K562 (cell line): ENCODE data around the gene DTNBP1. TPM values are rescaled to one million over a fixed set of nuclear protein-coding genes. Genes with fewer than 3 reads are reported as not detected.

Source experiments
- ATAC-seq: fragments of 200-7000 bp; cut with Tn5 transposase; 3 replicates; pipeline ENCODE4 v1.9.1; 2020; ENCODE audit warnings: moderate library complexity
- BruUV-seq: library from RNA; stranded (reverse); fragments of 400-500 nt; replicated peaks from 2 replicates; lab custom pipeline; 2021; lab: Mats Ljungman, UMichigan
- CTCF ChIA-PET: fragments of 300-600 bp; formaldehyde crosslinking; extraction: SDS; loops from one replicate; lab custom pipeline; 2021; ENCODE audit warnings: low intra/inter-chr PET ratio; lab: Yijun Ruan, JAX
- POLR2A ChIA-PET: fragments of 300-600, 350-650 bp; sonication (Branson Sonifier 250); formaldehyde crosslinking; extraction: SDS; loops from one replicate; lab custom pipeline; 2021; ENCODE audit warnings: antibody characterized with exemption, inconsistent platforms; lab: Yijun Ruan, JAX
- DNase-seq, 4 experiments: peaks; one replicate each; pipeline versions ENCODE4 v3.0.0 to v3.0.0-alpha.2; 2011 to 2018; ENCODE audit warnings: low spot score in 3 of 4, mixed read lengths in 3 of 4; ENCODE audit errors: extremely low read depth in 1 of 4
- FAIRE-seq: peaks from 2 replicates; lab custom pipeline; 2011; peaks lifted over from hg19 to GRCh38; lab: Jason Lieb, UNC
- H2AFZ ChIP-seq: 2 replicates; pipeline ENCODE4 v1.6.0; 2011; ENCODE audit warnings: low read depth, low read length, control low read depth, inconsistent platforms
- H3K27ac ChIP-seq: fragments of 200-600 bp; 3 replicates; pipeline ENCODE4 v1.8.0; 2011; ENCODE audit warnings: low read depth, mild to moderate bottlenecking, control low read depth, inconsistent platforms, low read length, moderate library complexity, mixed read lengths; ENCODE audit errors: extremely low read depth
- H3K27me3 ChIP-seq, 2 experiments: fragments of 300-600 bp in 1 of 2; 2 replicates in 1 of 2; 3 replicates in 1 of 2; pipeline versions ENCODE4 v1.6.0 to v1.8.0; 2011; ENCODE audit warnings: inconsistent platforms in 2 of 2, low read length in 2 of 2, mild to moderate bottlenecking in 1 of 2, mixed read lengths in 1 of 2, moderate library complexity in 1 of 2; ENCODE audit not compliant: control insufficient read depth in 2 of 2, insufficient read depth in 2 of 2
- H3K36me3 ChIP-seq: fragments of 300-600 bp; 3 replicates; pipeline ENCODE4 v1.8.0; 2011; ENCODE audit warnings: mild to moderate bottlenecking, low read length, inconsistent platforms; ENCODE audit not compliant: control insufficient read depth, insufficient read depth
- H3K4me1 ChIP-seq, 2 experiments: fragments of 200-600 bp in 1 of 2; replicated peaks in 1 of 2; 2 replicates in 1 of 2; 3 replicates in 1 of 2; pipeline versions ENCODE4 v1.5.1 to v1.8.0; 2011; ENCODE audit warnings: inconsistent platforms in 2 of 2, low read length in 2 of 2, mild to moderate bottlenecking in 1 of 2, mixed read lengths in 1 of 2, moderate library complexity in 1 of 2; ENCODE audit not compliant: control insufficient read depth in 2 of 2, insufficient read depth in 2 of 2
- H3K4me2 ChIP-seq: 2 replicates; pipeline ENCODE4 v1.6.1; 2011; ENCODE audit warnings: low read length, control low read depth, inconsistent platforms, mixed read lengths; ENCODE audit not compliant: insufficient read depth
- H3K4me3 ChIP-seq: fragments of 200-600 bp; sonication (generic), shearing (Covaris generic); 2 replicates; pipeline ENCODE4 v1.5.1; 2016; ENCODE audit warnings: control low read depth, inconsistent platforms
- H3K79me2 ChIP-seq: fragments of 200-600 bp; 3 replicates; pipeline ENCODE4 v1.8.0; 2011; ENCODE audit warnings: low read length, inconsistent platforms; ENCODE audit not compliant: control insufficient read depth, insufficient read depth
- H3K9ac ChIP-seq, 2 experiments: 2 replicates each; pipeline versions ENCODE4 v1.6.0 to v1.6.1; 2011; ENCODE audit warnings: low read depth in 2 of 2, low read length in 2 of 2, control low read depth in 1 of 2, inconsistent platforms in 1 of 2, mild to moderate bottlenecking in 1 of 2, mixed read lengths in 1 of 2; ENCODE audit not compliant: insufficient read depth in 1 of 2
- H3K9me1 ChIP-seq: one replicate; pipeline ENCODE4 v1.6.0; 2011; ENCODE audit warnings: inconsistent platforms, mild to moderate bottlenecking, low read length, moderate library complexity; ENCODE audit not compliant: control insufficient read depth, insufficient read depth
- H3K9me3 ChIP-seq: replicated peaks from 2 replicates; pipeline ENCODE4 v1.5.1; 2011; ENCODE audit warnings: low read depth, low read length, inconsistent platforms; ENCODE audit not compliant: control insufficient read depth, insufficient read depth
- H4K20me1 ChIP-seq: replicated peaks from 2 replicates; pipeline ENCODE4 v1.6.1; 2011; ENCODE audit warnings: low read length, inconsistent platforms, mixed read lengths; ENCODE audit not compliant: control insufficient read depth, insufficient read depth
- AFF4 ChIP-seq: sonication (generic); formaldehyde crosslinking; IDR thresholded peaks from 2 replicates; pipeline ENCODE4 v1.8.0; 2023; ENCODE audit warnings: mild to moderate bottlenecking, missing genetic modification reagents
- ETV6 ChIP-seq, 3 experiments: fragments of 150-350 bp in 1 of 3; sonication (generic) in 1 of 3; formaldehyde crosslinking in 1 of 3; IDR thresholded peaks; 2 replicates each; pipeline versions ENCODE4 v1.6.1 to v1.8.0; 2014 to 2022; ENCODE audit warnings: borderline replicate concordance in 2 of 3, low read depth in 2 of 3, antibody characterized with exemption in 1 of 3, low read length in 1 of 3, mild to moderate bottlenecking in 1 of 3, missing genetic modification reagents in 1 of 3
- SNIP1 ChIP-seq: fragments of 450-650 bp; IDR thresholded peaks from 2 replicates; pipeline ENCODE4 v1.7.1; 2017; ENCODE audit warnings: low read depth, mild to moderate bottlenecking
- ZNF175 ChIP-seq: fragments of 200-800 bp; sonication (Bioruptor generic); IDR thresholded peaks from 2 replicates; pipeline ENCODE4 v1.6.1; 2016; ENCODE audit warnings: low read depth, mild to moderate bottlenecking, missing genetic modification characterization, missing compliant biosample characterization
- WGBS: fragments of 100-300 bp; shearing (Covaris generic); methylation state at CpG from one replicate; pipeline ENCODE4 v1.1.6; 2016; ENCODE audit warnings: low coverage, mixed read lengths; ENCODE audit not compliant: insufficient coverage; ENCODE audit errors: missing lambda C conversion rate; 5-methylcytosine and 5-hydroxymethylcytosine counted together
- in situ Hi-C: fragments of 300-500 bp; cut with MboI; formaldehyde crosslinking; loops from 4 replicates; pipeline ENCODE4 v1.15.0; 2018; ENCODE audit warnings: inconsistent platforms, mixed read lengths
- intact Hi-C: fragments of 100-400 bp; cut with micrococcal nuclease; formaldehyde crosslinking; loops from 2 replicates; pipeline ENCODE4 v1.14.2; 2022
- polyA plus RNA-seq, 8 experiments: library from polyadenylated mRNA; depleted of rRNA in 4 of 8; stranded (reverse) in 5 of 8; unstranded in 3 of 8; fragments of >200 nt; fragmentation: Nextera tagmentation in 2 of 8; fragmentation: Illumina TruSeq in 1 of 8; extraction: Ambion mirVana in 2 of 8; extraction: Trizol in 1 of 8; gene quantifications; 2 replicates each; pipeline versions ENCODE4 v1.2.1 to v1.2.3, GENCODE V29; 2011 to 2014; ENCODE audit warnings: inconsistent platforms in 1 of 8, missing spikeins in 1 of 8
- total RNA-seq, 7 experiments: library from RNA; depleted of rRNA in 6 of 7; stranded (reverse); fragments of >200 nt in 6 of 7; fragmentation: Illumina TruSeq in 2 of 7; extraction: Trizol in 2 of 7; gene quantifications; 2 replicates each; pipeline versions ENCODE4 v1.2.1 to v1.2.3, GENCODE V29; 2011 to 2021; ENCODE audit warnings: low replicate concordance in 1 of 7

The DTNBP1 gene
- total and polyA plus RNA-seq, 9 of the 15 experiments (the other 6 are each of a cell fraction or from before 2014, with no cell fraction given): 16.7 to 54.5 (median 21.4) TPM

DNA sequence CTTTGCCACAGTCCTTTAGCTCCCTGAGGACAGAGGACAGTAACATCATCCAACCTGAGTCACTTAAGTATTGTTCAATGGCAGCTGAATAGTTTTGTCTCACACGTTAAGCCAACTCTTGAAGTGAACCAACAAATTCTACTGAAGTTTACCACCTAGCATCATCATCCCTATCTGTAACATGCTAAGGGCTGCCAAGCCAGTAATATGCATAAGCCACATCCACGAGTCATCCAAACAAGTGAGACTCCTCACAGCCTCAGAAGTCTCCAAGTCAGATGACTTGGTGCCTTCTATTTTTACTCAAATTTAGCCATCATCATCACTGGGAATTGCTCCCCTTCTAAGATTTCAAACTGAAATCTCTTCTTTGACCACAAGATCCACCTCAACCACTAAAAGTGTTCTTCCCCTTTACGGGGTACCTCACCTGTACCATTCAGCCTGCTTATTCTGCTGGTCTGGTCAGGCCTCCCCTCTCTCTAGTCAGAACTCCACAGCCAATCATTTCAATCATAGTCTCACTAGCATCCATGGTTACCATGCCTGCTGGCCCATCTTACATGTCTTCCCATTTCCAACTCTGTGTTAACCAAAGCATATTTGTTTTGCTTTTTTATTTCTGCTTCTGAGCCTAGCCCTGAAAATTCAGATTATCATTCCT lies 73.7 kb downstream of the DTNBP1 start:
- Histone ChIP-seq H3K27me3 (no peaks in the 10 kb centered on the region), H3K4me2 (no peak overlapping the region), H3K4me1 (no peaks in the 10 kb centered on the region; a peak in 2 of 5 replicates), H2AFZ (no peak overlapping the region), H4K20me1 (no peaks in the 10 kb centered on the region), H3K27ac (no peak overlapping the region), H3K36me3 (no peaks in the 10 kb centered on the region), H3K9ac (no peak overlapping the region), H3K9me3 (no peaks in the 10 kb centered on the region), H3K4me3 (no peak overlapping the region), H3K9me1 (no peaks in the 10 kb centered on the region), H3K79me2 (no peaks in the 10 kb centered on the region)
- no TSS peak for BruUV-seq
- DNase-seq (no peak), ATAC-seq (no peak), FAIRE-seq (no peak)
- intact Hi-C loops: no loop called here
- CTCF ChIA-PET: no interaction called here
- POLR2A ChIA-PET: interaction anchor here (0.5 to 1.6 kb wide), 3 partner anchors 19 to 1390 kb away, joined by 3 to 4 read pairs (median 4); no protein-coding TSS in a partner anchor
- 59% methylated on average over 3 of the region's 3 CpGs for WGBS
- TF ChIP-seq SNIP1 (no peak), AFF4 (no peak), ETV6 (IDR thresholded peaks at IDR 0.05; ENCODE audit: borderline replicate concordance in 1 of 2, low read depth in 2 of 2, low read length in 1 of 2) (no peak), ETV6 (CRISPR knock-in tag; IDR thresholded peaks at IDR 0.05; ENCODE audit: borderline replicate concordance) (no peak), ZNF175 (CRISPR knock-in tag) (no peak)
- in situ Hi-C loops: no loop called here
